NCI-H128 (cell line): ENCODE data around the gene ABI3.
"Not testable (repeated sequence)": the region's sequence is repeated elsewhere in the genome, so short reads cannot be mapped to it uniquely, and the experiment has no call there.

Experiments used
- DNase-seq: peaks from one replicate; lab custom pipeline; 2025; ENCODE audit not compliant: unreplicated experiment; lab: John Stamatoyannopoulos, UW

The ABI3 gene

DNA sequence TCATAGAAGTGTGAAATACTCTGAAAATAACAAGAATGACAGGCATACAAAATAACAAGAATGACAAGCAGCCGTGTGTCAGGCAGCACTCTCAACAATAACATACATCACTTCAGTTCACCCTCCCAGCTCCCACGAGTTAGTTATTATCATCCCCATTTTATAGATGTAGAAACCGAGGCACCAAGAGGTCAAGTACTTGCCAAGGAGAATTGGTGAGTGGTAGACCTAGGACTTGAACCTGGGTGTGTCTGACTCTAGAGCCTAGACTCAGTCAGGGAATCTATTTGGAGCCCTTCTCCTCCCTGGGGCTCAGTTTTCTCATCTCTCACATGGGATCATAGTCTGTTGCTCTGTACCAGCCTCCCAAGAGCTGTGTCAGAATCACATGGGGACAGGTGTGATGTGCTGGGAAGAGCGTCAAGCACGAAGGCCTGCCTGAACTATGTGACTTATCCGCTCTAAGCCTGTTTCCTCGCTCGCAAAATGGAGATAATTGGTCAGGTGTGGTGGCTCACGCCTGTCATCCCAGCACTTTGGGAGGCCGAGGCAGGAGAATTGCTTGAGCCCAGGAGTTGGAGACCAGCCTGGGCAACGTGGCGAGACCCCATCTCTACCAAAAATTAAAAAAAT is 39.5 kb downstream of the ABI3 start:
- DNase-seq, result no peak

DNA sequence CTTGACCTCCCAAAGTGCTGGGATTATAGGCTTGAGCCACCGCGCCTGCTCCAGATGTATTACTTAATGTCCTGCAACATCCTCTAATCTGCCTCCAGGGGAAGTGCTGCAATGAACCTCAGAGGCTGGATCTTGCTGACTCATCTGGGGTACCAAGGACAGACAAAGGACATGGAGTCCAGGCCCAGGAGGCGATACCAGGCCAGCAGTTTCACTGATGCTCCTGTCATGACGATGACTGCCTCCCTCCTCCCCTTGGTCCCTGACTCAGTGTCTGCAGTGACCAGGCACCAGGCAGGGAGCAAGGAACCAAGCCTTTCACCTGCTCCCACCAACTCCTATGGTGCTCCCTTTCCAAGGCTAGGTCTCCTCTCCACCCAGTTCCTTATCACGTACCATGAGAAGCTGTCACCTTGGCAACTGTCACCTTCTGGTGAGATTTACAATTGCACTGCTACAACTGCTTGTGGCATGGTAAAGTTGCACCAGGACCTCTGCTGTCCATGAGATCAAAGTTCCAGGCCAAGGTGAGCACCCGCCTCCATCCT is 41.7 kb downstream of the ABI3 start:
- no peak for DNase-seq

DNA sequence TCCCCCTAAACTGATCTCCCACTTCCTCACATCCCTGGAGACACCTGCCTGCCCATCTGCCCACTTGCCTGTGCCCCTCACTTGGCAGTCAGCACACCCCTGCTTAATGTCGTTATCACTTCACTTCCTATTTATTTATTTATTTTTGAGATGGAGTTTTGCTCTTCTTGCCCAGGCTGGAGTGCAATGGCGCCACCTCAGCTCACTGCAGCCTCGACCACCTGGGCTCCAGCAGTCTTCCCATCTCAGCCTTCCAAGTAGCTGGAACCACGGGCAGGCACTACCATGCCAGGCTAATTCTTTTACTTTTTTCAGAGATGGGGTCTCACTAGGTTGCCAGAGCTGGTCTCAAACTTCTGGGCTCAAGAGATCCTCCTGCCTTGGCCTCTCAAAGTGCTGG is 43.6 kb downstream of the ABI3 start:
- no peak for DNase-seq

DNA sequence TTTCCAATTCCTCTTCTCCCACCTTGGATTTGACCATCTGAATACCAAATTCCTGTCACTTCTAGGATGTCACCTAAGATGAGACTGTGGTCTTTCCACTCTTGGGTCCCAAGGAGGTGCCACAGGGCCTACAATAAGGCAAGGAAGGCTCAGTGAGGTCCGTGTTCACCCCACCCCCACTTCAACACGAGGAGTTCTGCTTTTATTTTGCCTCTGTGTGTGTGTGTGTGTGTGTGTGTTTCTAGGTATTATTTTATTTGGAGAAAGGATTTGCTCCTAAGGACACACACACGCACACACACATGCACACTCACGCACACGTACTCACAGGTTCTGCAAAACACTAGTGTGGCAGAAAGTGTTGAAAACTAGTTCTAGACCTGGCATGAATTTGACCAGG is 44.6 kb downstream of the ABI3 start:
- no peak for DNase-seq

DNA sequence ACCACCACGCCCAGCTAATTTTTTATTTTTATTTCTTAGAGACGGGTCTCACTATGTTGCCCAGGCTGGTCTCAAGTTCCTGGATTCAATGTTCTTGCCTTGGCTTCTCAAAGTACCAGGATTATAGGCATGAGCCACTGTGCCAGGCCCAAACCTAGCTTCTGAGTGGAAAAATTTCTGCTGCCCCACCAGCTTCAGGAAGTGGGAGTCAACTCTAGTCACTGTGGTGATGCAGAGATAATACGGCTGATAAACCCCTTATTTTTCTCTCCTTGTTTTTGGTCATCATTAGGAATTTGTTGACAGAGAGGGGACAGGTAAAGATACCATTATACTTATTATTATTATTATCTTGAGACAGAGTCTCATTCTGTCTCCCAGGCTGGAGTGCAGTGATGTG is 47.9 kb downstream of the ABI3 start:
- DNase-seq, result no peak

DNA sequence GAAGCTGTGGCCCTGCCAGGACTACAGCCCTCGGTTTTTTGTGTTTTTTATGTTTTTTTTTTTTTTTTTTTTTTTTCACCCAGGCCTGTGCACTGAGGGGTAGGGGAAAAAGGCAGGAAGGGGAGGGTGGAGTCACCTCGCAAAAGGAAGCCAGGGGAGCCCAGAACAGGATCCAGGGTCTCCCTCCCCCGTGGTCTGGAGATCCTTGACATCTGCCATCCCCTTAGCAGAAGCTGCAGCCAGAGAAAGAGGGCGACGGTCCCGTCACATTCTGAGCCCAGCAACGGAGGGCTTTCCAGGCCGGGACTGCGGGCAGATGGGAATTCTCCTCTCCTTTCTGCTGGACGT is 49.1 kb downstream of the ABI3 start:
- DNase-seq, result no peak

DNA sequence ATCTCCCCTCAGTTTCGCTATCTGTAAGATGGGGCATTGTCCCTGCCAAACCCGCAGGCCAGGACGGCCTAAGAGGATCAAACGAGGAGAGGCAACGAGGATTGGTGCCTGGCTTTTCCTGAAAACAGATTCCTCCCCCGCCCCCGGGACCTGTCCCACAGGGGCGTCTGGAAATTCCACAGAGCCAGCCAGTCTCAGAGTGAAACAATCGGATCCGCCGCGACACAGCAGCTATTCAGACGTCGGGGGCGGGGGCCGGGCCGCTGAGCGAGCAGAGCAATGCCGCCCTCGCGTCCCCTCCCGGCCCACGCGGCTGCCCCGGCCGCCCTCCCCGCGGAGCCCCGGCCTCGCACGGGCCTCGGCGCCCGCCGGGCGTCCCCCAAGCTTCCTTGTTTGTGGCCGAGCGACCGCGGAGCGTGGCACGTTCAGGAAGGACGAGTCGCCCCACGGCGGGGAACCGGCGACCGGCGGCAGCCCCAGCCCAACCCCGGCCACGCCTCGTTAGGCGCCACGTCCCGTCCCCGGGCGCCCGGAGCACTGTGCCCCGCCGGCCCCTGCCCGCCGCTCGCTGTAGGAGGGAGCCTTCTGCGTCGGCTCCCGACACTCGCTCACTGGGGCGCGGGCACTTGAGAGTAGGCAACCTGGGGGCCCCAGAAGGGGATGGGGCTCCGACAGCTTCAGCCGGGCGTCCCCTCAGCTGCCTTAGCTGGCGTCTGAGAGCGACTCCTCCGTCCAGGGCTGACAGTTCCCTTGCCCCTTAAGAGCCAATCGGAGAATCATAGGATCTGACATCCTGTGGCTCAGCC is 49.7 kb downstream of the ABI3 start:
- no peak for DNase-seq

DNA sequence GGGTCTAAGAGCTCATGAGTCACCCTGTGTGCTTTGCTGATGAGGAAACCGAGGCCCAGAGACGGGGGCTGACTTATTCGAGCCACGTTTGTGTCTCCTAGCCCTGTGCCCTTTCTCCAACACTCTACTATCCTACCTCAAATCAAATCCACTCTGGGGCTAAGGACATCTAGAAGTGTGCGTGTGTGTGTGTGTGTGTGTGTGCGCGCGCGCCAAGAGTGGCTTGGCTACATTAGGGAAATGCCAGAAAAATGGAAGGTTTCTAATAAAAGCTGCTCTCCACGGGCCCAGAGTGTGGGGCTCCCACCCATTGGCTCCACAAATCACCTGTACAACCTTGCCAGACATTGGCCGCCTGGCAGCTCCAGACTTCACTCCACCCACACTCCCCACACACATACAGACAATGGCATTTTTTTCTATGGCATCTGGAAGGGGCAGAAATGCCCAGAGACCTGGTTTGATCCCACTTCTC is 50.3 kb downstream of the ABI3 start:
- no peak for DNase-seq

DNA sequence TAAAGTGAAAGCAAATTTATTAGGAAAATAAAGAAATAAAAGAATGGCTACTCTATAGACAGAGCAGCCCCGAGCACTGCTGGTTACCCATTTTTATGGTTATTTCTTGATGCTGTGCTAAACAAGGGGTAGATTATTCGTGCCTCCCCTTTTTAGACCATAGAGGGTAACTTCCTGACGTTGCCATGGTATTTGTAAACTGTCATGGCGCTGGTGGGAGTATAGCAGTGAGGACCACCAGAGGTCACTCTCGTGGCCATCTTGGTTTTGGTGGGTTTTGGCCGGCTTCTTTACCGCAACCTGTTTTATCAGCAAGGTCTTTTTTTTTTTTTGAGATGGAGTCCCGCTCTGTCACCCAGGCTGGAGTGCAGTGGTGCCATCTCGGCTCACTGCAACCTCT is 51.0 kb downstream of the ABI3 start:
- not testable (repeated sequence) for DNase-seq

DNA sequence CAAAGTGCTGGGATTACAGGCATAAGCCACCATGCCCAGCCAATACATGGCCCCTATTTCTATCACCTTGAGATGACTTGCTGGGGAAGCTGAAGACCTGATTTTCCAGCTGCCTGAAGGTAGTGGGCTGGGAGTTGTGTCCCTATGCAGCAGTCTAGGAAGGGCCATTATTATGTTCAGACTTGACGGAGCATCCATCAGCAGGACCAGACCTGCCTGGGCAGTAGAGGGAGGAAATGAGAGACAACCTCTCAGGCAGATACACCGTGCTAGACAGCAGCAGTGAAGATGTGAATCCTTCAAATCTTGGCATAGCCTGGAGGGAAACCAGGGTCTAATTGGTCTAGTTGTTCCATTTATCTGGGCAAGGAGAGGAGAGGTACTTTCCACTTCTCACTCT is 55.7 kb downstream of the ABI3 start:
- DNase-seq, result no peak

DNA sequence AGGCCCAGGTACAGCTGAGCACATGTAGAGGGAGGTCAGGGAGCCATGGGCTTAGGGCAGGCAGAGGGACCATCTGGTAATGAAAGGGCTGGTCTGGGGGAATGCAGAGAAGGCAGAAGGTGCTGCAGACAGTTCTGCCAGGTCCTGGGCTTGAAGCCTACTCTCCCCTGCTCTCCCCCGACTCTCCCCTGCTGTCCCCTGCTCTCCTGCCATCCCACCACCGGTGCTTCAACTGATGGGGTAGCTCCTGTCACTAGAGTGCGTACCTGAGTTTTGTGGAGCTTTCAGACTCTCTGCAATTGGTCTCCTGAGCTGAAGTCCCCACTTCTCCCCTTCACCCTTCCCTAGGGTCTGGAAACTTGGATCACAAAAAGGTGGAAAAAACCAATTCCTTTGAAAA is 57.4 kb downstream of the ABI3 start:
- DNase-seq, result no peak

DNA sequence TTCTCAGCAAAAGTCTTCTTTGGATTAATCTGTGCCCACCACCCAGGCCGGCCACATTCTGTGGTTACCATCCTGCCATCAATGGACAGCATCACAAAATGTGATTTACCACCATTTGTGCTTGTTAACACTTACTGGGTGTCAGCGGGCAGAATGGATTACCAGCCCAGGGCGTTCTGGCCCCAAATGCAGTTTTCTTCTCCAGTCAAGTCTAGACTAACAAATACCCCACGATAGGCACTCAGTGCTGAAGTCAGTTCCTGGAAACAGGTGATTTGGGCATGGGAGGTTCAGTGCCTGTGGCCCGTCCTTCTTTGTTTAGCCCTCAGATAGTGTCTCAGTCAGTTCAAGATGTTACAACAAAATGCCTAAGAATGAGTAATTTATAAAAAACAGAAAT is 58.8 kb downstream of the ABI3 start:
- no peak for DNase-seq
